ENCODE measurements around the gene LHX2.

Gene LHX2

GRCh38 chr9:124014211-124014955 lies 2.8 kb downstream of the LHX2 start:
- ATAC-seq, result no peak

- no peak for ATAC-seq
Measured at GRCh38 chr9:124014956-124015660, 3.5 kb downstream of the LHX2 start.

- no peak for ATAC-seq
Measured at GRCh38 chr9:124015661-124016131, 4.1 kb downstream of the LHX2 start.

DNA sequence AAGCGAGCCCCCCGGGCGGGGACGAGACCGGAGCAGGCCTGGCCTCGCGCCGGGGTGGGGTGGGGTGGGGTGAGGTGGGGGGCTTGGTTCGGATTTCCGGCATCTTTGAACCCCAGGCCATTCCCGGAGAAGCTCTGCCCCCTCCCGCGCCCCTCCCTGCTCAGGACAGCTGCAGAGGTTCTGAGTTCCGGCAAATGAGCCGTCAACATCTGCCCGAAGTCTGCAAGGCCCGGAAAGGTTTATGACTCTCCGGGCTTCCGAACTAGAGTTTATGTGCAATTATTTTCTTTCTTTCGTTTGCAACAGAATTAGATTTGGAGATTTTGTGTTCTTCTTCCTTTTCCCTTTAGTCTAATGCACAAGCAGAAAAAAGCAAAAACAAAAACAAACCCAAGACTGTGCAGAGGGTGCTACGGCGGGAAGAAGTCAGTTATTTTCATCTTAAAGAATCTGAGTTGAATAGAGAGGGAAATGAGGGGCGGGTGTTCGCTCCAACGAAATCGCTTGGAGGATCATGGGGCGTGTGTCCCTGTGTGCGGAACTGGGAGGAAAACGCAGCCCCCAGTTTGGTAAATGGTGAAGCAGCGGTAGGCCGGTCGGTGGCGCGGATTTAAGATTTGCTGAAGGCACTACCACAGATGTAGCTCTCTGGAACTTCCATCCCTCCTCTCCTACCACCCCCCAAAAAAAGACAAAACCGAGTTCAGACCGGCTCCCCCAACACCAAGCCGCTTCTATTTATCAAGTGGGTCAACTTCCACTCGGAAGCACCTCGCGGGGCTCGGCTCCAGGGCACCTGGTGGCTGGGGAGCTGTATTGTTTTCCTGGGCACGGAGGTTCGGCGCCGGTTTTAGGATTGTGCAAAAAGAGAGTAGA lies 4.8 kb downstream of the LHX2 start:
- no peak for ATAC-seq

DNA sequence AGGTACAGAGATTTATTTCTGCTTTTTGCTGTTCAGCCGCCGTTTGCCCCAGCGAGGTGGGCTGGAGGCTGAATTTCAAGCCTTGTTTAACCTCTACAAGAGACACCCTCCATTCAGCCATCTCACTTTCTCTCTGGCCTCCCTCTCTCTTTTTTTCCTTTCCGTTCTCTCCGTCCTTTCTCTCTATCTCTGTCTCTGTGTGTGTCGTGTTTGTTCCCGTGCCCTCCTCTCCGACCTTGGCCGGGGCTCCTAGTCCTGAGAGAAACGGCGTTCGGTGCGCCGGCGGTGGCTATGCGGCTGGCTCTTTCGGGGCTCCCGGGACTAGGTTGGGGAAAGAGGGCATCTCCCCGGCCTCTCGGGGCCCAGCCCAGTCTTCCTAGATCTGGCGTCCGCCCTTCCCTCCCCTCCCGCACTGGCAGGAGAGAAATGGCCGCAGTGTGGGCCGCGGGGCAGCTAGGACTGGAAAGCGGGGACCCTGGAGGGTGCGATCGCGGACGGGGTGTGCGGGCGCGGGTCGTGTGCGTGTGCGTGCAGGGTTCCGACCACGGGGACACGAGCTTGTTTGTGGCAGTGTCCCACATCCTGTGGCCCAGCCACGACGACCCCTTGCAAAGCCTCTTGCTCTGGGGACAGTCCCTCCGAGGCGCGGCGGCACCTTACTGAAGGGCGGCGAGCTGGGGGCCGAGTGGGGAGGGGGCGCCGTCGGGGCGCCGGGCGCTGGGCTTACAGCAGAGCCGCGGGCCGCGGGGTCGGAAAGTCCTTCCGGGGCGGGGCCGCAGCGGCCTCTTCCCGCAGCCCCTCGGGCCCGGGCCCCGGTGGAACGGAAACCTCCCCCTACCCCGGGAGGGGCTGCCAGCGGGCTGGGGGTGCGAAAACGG lies 5.7 kb downstream of the LHX2 start:
- no peak for ATAC-seq

DNA sequence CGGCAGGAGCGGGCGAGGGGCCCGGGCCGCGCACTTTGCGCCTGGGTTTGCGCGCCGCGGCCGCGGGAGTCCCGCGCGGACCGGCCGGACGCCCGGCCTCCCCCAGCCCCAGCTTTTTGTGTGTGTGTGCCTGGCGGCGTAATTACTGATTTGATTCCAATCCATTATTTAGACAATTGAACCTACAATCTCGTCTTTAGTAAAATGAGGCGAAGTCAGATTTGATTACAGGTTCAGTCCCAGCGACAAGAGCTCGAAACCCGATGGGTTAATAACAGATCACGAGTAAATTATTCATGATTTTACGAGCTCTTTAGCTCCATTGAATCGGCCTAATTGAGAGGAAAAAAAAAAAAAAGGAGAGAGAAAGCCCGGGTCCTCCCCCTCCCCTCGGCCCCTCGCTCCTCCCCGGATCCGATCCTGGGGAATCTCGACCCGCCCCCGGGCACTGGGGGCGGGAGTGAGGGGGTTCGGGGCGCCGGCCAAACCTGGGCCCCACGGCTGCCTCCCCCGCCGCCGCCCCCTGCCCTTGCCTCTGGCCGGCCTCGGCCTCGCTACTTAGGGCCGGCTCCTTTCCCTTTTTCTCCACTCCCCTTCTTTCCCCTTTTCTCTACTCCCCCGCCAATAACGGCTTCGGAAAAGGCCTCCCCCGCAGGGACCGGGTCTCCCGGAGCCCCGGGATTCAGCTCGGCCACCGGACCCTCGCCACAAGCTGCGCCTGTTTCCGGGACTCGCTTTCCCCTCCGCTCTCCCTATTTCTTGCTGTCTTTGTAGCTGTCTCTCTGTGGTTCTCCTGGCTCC lies 6.6 kb downstream of the LHX2 start:
- ATAC-seq, result no peak

DNA sequence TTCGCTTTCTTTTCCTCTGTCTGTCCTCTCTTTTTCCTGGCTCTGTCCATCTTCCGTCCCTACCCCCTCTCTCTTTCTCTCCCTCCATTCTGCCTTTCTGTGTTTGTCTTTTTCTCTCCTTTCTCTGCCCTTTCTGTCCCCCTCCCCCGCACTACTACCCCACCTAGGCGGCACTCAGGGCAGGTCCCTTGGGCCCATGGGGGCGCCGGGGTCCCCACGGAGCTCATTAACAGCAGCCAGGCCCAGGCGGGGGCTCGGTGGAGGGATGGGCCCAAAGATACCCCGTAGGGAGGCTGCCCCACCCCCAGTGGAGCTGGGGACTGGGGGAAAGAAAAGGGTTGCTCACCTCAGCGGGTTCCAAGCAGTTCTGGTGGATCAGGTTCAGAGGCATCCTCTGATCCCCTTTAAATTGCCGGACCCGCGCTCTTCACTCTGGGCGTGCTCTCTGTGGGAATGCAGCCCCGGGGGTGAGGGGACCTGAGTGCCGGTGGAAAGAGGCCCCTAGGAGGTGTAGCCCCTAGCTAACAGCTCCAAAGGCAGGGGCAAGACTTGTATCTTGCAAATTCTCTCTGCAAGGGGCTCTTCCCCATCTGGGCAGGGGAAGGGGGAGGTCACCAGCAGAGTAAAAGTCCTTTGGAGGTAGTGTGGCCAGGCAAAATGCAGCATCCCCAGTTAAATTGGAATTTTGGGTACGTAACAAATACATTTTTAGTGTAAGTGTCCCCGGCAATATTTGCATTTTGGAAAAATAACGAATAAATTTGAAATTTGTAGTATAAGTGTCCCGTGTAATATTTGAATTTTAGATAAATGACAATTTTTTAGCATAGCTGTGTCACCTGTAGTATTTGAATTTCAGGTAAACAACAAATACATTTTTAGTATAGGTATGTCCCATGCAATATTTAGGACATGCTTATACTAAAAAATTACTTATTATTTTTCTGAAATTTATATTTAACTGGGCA lies 7.4 kb downstream of the LHX2 start:
- no peak for ATAC-seq

DNA sequence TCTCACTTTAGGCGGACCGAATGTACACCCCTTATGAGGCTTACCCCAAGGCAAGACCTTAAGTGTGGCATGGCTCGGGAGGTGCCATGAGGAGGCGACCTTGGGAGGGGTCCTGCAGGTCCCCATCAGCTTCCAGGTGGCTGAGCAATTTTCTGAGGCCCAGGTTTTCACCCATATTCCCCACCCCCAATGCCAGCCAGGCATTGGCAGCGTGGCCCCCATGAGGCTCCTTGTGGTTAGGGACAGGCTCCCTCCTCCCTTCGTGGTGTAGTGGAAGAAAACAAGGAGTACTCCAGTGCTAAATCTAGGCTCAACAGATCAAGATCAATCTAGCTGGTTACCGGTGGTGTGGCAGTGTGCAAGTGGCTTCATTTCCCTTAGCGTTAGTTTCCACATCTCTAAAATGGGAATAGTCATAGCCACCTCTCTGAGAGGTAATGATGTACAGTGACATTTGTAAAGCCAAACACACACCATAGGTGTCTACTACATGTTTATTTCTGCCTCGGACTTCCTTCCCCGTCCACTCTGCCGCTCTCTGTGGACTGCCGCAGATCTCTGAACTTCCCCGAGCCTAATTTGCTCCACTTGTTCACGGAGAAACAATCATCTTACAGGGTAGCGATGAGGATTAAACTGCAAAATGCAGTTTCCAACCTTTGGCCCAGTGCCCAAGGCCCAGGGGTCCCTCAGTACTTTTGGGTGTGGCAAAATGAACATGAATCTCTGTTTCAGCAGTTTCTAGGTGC lies 8.4 kb downstream of the LHX2 start:
- ATAC-seq, result no peak

DNA sequence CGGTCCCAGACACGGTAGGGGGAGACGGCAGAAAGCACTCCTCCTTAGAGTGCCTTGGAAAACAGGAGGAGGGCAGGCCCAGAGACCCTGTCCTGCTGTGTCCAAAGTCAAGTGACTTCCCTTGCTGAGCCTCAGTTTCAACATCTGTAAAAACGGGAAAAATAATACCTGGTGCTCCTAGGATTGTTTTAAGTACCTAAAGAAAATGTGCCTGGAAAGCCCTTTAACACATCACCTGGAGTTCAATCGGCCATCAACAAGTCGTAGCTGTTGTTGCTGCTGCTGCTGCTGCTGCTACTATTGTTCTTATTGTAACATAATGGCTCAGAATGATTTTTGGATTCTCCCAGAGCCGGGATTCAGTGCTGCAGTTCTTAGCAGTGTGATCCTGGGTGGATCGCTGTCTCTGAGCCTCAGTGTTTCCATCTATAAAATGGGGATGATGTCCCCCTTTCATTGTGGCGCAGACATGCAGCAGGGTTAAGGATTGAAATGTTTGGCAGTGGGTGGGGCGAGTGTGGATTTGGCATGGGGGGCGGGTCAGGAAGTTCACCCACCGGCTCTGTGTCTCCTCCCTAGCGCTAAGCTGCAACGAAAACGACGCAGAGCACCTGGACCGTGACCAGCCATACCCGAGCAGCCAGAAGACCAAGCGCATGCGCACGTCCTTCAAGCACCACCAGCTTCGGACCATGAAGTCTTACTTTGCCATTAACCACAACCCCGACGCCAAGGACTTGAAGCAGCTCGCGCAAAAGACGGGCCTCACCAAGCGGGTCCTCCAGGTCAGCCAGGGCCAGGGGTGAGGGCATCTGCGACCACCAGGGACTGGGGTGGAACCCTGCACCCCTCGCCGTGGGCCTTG lies 9.2 kb downstream of the LHX2 start:
- no peak for ATAC-seq

GRCh38 chr9:124021385-124021769 lies 9.8 kb downstream of the LHX2 start:
- ATAC-seq, result no peak

DNA sequence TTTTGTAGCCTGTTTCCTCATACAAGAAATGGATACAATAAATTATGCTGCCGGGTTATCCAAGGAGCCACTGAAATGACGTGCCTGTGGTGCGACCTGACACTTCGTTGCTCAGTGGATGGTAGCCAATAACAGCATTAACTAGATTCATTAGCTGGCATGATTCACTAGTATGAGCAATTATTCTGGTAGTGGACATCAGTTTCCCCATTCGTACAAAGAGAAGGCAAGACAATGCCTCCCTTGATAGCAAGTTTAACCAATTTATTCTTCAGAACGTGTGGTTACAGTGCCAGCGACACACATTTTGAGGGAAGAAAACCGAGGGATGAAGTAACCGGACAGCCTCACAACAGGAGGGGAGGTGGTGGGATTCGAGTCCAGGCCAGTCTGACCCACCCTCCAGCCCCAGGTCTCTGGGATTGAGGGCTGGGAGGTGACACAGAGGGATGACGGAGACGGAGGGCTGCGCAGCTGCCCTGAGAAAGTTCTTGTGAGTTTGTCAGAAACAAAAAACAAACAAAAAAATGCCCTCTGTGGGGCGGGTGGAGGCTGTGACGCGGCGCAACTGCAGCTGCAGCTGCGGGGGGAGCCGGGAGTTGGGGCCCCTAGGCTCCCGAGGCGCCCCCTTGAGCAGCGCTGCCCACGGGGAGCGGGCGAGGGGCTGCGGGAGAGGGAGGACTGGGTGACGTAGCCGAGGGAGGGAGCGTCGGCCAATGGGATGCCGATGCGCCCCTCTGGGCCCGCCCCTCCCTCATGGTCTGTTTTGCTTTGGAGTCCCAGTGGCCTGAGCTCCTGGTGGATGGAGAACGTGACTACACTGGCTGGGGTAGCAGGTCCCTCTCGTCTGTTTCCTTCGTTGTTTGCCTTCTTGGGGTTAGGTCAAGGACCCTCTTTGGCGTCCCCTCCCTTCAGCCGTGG lies 10.9 kb downstream of the LHX2 start:
- no peak for ATAC-seq

- no peak for ATAC-seq
Measured at GRCh38 chr9:124024107-124024506, 12.5 kb downstream of the LHX2 start.

DNA sequence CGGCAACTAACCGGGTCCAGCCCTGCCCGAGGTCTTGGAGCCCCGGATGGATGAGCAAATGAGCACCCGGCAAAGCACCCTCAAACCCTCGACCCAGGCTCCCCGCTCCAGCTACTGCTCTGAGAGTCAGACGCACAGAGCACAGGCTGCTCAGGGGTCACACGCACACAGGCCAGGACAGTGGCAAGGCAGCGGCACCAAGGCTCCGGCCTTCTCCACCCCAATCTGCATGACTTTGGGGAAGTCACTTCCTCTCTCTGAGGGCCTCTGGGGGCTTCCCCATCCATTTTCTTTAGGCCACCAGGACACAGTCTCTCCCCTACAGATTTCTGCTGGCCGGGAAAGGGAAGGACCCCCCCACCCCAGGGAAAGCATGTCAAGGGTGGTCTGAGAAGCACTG lies 18.0 kb downstream of the LHX2 start:
- ATAC-seq, result no peak

DNA sequence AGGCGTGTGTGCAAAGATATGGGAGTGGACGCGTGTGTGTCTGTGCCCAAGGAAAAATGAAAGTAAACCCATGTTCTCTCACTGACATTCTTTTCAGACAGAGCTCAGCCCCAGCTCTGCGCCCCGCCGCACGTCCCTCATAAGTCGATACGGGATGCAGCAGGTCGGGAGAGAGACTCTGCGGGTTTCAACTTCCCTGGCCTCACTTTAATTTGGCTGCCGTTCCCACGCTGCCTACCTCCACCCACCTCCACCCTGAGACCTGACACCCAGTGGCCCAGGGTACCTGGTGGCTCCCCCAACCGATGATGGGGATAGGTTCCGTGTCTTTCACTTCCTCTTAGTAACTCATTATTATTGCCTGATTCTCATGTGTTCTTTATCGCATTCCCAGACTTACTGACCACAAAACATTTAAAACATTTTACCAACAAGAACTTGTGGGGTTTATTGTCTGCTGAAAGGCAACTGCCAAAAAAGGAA lies 19.4 kb downstream of the LHX2 start:
- no peak for ATAC-seq

DNA sequence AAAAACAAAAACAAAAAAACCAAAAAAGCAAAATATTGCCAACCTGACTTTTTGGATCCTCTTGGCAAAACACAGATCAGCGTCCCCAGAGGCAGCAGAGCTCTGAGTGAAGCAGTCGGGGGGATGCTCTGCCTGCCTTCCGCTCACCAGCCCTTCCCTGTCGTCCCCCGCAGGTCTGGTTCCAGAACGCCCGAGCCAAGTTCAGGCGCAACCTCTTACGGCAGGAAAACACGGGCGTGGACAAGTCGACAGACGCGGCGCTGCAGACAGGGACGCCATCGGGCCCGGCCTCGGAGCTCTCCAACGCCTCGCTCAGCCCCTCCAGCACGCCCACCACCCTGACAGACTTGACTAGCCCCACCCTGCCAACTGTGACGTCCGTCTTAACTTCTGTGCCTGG lies 20.7 kb downstream of the LHX2 start:
- ATAC-seq, result no peak

GRCh38 chr9:124033348-124033747 lies 21.8 kb downstream of the LHX2 start:
- no peak for ATAC-seq

- ATAC-seq, result no peak
Measured at GRCh38 chr9:124033967-124034366, 22.4 kb downstream of the LHX2 start.

All from activated CD4-positive, CD25-positive, alpha-beta regulatory T cell treated with anti-CD3 and anti-CD28 coated beads, Interleukin-2, amount 50 U/mL, for 24 hours (primary cell).